Stimulated activated CD8-positive, alpha-beta memory T cell treated with anti-CD3 and anti-CD28 coated beads, Interleukin-7, amount 100 ng/mL, for 4 hours (primary cell): ENCODE measurements around the gene CACNB4.
"Not testable (repeated sequence)": the region's sequence is repeated elsewhere in the genome, so short reads cannot be mapped to it uniquely, and the experiment has no call there.

Source experiments
- DNase-seq, 2 donors: peaks; one replicate each; pipeline ENCODE4 v3.0.0-alpha.2; 2020; ENCODE audit warnings: low read depth in 2 of 2

CACNB4 gene

DNA sequence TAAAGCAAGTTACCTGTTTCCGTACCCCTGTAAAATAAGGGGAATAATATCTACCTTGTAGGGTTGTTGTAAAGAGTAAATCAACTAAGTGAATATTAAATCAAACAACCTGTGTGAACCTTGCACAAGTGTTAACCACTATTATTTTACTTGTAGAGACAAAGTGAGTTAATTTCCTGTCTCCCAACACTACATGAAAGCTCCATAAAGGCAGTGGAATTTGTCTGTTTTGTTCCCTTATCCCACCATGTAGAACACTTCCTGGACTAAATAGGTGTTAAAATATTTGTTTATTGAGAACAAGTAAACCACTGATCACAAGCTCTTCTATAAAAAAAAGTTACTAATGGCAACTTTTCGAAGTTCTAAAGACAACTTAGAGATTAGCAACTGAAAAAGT is 274.0 kb downstream of the CACNB4 start:
- DNase-seq: no peak

DNA sequence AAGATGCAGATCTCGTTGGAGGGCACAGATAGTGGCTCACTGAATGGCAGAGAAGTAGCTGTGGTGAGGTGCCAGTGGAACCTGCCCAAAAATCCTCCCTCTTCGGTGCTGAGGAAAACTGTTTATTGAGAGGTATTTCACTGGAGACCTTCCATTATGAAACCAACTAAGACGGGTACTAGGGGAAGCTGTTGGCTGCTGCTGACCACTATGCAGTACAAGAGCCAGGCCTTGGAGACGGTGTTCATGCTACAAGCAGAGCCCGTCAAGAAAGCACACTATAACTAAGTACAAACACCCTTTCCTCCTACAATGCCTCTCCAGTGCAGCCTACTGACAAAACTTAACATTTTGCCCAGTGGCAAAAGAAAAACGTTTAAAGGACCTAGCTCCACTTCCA is 275.2 kb downstream of the CACNB4 start:
- DNase-seq: no peak

- DNase-seq: no peak
Measured at GRCh38 chr2:151819920-151820319, 278.9 kb downstream of the CACNB4 start.

DNA sequence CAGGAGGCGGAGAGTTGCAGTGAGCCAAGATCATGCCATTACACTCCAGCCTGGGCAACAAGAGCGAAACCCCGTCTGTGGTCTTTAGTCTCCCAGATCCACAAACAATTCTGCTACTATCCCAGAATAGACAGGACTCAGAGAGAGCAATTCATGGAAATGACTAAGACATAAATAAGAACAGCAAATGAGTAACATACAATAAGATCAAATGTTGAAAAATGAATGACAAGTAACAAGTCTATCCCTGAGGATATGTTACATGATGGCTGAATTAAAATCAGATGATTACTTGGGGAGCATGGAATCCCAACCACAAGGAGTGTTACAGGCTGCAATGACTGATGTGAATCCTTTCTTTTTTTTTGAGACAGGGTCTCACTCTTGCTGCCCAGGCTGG is 280.9 kb downstream of the CACNB4 start:
- no peak for DNase-seq

DNA sequence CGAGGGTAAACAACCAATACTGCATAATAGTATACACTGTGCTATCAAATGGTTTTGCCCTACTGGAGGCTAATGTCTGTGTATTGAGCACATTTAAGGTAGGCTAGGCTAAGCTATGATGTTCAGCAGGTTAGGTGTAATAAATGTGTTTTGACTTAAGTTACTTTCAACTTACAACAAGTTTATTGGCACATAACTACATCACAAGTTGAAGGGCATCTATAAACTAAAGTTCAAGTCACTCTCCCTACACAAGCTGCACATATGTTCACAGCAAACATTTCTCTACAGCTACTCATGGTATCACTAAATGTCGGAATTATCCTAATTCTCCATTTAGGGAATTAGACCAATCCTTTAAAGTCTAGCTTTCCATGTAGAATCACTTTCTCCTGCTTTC is 282.0 kb downstream of the CACNB4 start:
- no peak for DNase-seq

GRCh38 chr2:151815821-151816489 is 282.9 kb downstream of the CACNB4 start:
- no peak for DNase-seq

DNA sequence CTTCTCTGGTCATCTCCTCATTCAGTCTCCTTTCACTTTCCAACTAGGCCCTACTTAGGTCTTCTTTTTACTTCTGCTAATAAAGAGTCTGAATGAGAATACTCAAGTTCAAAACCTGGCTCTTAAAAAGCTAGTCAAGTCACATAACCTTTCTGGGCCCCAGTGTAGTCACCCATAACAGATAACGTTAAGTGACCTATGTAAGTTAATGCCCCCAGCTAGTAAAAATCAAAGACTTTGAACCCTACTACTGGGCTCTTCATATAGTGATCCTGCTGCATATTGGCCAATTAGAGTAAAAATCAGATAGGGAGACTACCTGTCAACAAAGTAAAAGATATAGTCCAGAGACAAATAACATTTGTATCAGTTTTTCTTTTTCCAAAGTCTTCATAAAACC is 288.4 kb downstream of the CACNB4 start:
- no peak for DNase-seq

DNA sequence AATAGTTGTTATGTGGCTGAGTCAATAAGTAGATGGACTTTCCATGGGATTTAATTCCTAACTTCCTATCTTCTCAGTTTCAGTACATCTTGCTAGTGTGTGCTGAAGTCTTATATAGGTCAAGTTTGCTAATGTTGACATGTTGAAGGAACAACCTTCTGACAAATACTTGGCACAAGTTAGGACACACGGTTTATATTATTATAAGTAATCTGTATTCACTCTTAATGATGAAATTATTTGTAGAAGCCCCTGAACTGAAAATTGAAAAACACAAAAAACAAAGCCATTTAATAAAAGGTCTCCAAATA is 289.8 kb downstream of the CACNB4 start:
- no peak for DNase-seq

DNA sequence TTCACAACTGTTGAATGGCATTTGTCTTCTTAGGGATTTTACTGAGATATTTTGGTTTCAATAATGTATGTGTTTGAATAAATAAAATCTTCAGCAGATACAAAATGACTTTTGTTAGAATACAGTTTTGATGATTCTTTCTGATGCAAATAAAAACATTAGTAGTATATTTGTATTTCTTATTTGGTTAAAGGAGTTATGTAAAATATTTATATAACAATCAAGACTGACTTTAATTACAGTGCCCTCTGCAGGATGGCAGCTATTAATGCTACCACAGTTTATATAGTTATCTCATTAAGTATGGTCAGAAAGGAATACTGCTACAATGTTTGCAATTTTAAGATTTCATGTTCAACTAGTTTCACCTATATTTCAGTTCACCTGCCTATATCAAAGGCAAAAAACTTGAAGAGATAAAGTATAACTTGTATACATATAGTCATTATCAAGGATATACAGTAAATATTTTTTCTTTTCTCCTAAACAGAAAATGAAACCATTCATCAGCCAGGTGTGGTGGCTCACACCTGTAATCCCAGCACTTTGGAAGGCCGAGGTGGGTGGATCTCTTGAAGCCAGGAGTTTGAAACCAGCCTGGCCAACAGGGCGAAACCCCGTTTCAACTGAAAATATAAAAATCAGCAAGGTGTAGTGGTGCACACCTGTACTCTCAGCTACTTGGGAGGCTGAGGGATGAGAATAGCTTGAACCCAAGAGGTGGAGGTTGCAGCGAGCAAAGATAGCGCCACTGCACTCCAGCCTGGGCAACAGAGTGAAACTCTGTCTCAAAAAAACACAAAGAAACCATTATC is 290.4 kb downstream of the CACNB4 start:
- DNase-seq: no peak

DNA sequence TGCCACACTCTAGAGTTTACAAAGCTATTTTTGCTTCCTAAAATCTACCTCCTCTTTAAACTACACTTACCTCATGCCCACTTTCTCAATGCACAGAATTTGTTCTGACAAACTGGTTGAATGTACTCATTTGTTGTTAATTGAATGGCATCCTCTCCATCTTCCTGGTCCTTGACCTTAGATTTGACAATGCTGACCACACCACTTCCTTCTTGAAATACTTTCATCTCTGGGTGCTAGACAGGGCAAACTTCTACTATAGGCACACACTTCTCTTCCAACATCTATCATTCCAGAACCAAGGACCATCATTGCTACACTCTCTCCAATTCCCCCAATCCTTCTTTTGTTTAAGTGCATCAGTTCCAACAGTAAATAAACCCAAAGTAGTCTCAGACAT is 292.9 kb downstream of the CACNB4 start:
- DNase-seq: no peak

DNA sequence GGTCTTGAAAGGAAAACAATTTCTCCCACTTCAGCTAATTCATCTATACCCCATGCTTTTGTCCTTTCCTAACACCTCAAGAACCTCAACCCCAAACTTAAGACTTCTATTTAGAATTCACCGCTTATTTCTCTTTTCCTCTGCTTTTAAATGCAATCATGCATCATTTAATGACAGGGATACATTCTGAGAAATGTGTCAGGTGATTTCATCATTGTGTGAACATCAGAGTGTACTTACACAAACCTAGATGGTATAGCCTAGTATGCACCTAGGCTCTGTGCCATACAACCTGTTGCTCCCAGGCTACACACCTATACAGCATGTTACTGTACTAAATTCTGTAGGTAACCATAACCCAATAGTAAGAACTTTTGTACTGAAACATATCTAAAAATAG is 293.5 kb downstream of the CACNB4 start:
- DNase-seq: no peak

GRCh38 chr2:151803811-151804210 is 295.0 kb downstream of the CACNB4 start:
- DNase-seq: no peak

DNA sequence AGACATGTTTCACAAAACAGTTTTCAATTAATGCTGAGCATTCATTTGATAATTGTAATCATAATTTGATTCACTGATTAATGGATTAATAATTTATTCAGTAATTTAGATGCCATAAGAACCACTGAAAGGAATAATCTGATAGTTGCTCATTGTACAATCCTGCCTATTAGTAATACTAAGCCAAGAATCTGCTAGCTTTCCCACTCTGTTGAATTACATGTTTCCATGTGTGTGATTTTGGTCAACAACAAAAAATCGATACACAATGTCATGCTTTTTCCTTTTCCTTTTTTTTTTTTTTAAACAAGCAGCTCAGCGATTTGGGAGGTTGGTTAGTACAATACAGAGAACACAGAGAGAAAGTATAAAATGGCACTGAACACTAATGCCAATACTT is 296.5 kb downstream of the CACNB4 start:
- no peak for DNase-seq

DNA sequence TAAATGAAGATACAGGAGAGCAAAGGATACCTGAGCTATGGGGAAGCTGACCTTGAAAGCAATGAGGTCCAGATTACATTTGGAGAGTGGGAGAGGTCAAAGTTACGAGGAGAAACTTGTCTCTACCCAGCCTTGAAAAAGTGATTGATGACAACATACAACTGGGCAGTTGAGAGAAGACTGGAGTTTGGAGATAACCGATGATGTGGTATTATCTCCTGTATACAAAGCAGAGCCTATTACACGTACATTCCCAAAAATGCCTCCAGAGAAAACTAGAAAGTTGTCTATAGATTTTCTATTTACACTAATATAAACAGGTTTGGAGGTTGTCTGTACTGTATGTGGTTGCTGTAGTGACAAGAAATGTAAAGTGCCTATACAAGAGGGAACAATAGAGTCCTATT is 299.0 kb downstream of the CACNB4 start:
- no peak for DNase-seq

DNA sequence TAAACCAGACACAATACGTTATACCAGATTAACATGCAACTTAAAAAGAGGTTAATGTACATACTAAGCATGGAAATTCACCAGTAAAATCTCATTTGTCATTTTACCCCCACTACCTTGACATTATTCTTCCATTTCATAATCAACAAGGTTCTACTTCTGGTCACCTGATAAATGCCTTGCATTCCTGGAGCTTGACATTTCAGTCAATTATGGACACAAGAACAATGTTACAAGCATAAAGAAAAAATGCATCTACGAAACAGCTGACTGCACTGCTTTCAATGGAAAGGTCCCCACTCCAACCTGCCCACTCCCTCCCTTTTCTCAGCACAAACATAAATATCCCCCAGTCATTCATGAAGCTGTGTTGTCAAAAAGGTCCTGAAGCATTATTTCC is 302.1 kb downstream of the CACNB4 start:
- no peak for DNase-seq

- DNase-seq: no peak
Measured at GRCh38 chr2:151795646-151796240, 303.1 kb downstream of the CACNB4 start.

- DNase-seq: not testable (repeated sequence)
Measured at GRCh38 chr2:151794422-151794821, 304.4 kb downstream of the CACNB4 start.

- DNase-seq: no peak
Measured at GRCh38 chr2:151793123-151793522, 305.7 kb downstream of the CACNB4 start.

- no peak for DNase-seq
Measured at GRCh38 chr2:151792589-151792988, 306.3 kb downstream of the CACNB4 start.

GRCh38 chr2:151791545-151791944 is 307.3 kb downstream of the CACNB4 start:
- DNase-seq: no peak

DNA sequence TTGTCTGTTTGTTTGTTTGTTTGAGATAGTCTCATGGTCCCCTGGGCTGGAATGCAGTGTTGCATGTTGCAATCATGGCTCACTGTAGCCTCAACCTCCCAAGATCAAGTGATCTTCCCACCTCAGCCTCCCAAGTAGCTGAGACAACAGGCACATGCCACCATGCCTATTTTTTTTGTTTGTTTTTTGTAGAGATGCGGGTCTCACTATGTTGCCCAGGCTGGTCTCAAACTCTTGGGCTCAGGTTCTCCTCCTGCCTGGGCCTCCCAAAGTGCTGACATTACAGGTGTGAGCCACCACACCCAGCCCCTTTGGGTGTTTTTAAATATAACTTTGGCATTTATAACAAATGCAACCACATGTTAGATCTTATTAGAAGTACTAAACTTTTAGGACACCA is 308.2 kb downstream of the CACNB4 start:
- no peak for DNase-seq

DNA sequence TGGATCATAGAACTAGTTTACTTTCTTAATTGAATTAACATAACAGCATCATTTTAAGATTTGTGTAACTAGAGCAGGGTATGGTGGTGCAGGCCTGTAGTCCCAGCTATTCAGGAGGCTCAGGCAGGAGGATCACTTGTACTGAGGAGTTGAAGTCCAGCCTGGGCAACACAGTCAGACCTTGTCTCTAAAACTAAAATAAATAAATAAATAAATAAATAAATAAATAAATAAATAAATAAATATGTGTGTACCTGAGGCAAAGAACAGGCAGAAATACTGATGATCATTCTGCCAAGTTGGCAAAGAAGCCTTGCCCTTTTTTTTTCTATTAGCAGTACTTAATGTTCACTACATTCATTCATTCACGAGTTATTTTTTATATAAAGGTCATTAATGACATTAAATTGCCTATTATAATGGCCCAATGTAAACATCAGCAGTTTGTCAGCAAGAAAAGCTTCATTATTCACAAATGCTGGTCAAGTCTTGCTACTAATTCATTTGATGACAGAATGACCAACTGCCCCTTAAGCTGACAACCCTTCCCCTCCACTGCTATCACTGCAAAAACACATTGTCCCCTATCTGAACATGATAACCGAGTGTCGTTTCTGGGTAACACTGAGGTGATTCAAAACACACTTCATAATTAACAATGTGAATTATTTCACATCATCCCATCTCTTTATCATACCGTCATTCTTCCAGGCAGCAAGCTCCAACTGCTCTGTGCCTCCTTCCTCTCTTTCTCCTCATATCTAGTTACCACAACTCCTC is 309.6 kb downstream of the CACNB4 start:
- no peak for DNase-seq
